OCI-LY7 (cell line): Measurements from ENCODE around the gene BTBD2.

Experiments used
- EZH2phosphoT487 ChIP-seq: fragments of 200-600 bp; sonication (generic); IDR thresholded peaks from 2 replicates; pipeline ENCODE4 v1.6.1; 2018; ENCODE audit warnings: low read depth, borderline replicate concordance, mild to moderate bottlenecking, mixed run types, antibody characterized with exemption, low read length, moderate library complexity, mixed read lengths
- TF ChIP-seq, protein P1 (sequence below): fragments of 200-600 bp; sonication (generic); conservative IDR thresholded peaks from 2 replicates; pipeline ENCODE4 v1.5.1; 2014; ENCODE audit warnings: mild to moderate bottlenecking, antibody characterized with exemption, low read length, moderate library complexity, mixed read lengths

DNA sequence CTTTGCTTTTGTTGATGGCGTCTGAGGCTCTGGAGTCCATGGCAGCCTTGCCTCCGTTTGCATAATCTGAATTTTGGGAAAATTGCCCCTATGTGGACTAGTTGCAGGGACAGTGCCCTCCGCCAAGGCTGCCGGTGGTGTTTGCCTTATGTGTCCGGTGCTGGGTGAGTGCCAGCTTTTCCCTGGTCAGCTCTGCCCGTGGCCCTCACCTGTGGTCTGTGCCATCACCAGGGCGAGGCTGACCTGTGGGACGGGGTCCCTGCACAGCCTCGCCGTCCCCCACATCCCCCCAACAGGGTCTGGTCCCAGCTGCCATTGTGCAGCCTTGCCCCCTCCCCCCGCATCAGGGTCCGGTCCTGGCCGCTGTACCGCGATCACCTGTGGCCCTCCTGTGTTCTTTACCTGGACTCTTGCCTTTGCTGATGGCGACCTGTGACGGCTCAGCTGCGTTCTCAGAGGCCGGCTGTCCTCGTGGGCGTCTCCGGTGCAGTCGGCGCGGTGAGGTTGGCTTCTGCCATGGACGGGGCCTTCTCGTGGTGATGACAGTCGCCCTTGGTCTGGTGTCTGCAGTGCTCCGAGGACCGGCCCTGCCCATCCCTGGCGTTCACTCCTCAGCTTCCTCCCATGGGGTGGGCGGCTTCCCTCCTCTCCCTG lies 61.9 kb downstream of the BTBD2 start:
- TF ChIP-seq, protein P1, sequence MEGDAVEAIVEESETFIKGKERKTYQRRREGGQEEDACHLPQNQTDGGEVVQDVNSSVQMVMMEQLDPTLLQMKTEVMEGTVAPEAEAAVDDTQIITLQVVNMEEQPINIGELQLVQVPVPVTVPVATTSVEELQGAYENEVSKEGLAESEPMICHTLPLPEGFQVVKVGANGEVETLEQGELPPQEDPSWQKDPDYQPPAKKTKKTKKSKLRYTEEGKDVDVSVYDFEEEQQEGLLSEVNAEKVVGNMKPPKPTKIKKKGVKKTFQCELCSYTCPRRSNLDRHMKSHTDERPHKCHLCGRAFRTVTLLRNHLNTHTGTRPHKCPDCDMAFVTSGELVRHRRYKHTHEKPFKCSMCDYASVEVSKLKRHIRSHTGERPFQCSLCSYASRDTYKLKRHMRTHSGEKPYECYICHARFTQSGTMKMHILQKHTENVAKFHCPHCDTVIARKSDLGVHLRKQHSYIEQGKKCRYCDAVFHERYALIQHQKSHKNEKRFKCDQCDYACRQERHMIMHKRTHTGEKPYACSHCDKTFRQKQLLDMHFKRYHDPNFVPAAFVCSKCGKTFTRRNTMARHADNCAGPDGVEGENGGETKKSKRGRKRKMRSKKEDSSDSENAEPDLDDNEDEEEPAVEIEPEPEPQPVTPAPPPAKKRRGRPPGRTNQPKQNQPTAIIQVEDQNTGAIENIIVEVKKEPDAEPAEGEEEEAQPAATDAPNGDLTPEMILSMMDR, result no peak
- TF ChIP-seq EZH2phosphoT487, result no peak
